ENCODE measurements around the gene EREG. TPM values are rescaled to one million over a fixed set of nuclear protein-coding genes. Genes with fewer than 3 reads are reported as not detected.

Gene EREG
- total RNA-seq, 4 donors from 2014 or later, result 2.4 to 4.6 (median 3.7) TPM

- Histone ChIP-seq H3K27me3 (no peaks in the 10 kb centered on the region), H3K36me3 (no peaks in the 10 kb centered on the region), H3K4me1 (peaks cover 0 to 32% (median 11%) of the 10 kb centered on the region in 4 donors), H3K27ac (replicated peaks in 1 of 4) (no peak overlapping the region), H3K9me3 (no peaks in the 10 kb centered on the region), H3K4me3 (no peak overlapping the region)
- intact Hi-C loops (cut with DNase I), result loop anchor here (2.0 to 10.0 kb wide), 4 partner anchors 70 to 415 kb away; partner anchors contain the start of genes AREG and BTC
- 49% methylated on average over 5 of the region's 5 CpGs for WGBS
- DNase-seq (ENCODE audit: extremely low spot score), result no peak
- TF ChIP-seq CTCF (IDR thresholded peaks at IDR 0.05), result no peak
- TF ChIP-seq POLR2AphosphoS5 (IDR thresholded peaks at IDR 0.05), result no peak
- TF ChIP-seq POLR2A (IDR thresholded peaks at IDR 0.05; ENCODE audit: low read depth), result no peak
- TF ChIP-seq EP300 (IDR thresholded peaks at IDR 0.05), result no peak
These were observed 12.8 kb downstream of the EREG start for GRCh38 chr4:74377714-74378113.

GRCh38 chr4:74378573-74378972, 13.6 kb downstream of the EREG start:
- no peaks in the 10 kb centered on the region for H3K36me3 ChIP-seq
- no peak overlapping the region for H3K4me3 ChIP-seq
- DNase-seq (ENCODE audit: extremely low spot score), result no peak
- H3K27me3 ChIP-seq, result no peaks in the 10 kb centered on the region
- intact Hi-C loops (cut with DNase I), result loop anchor here (5.0 to 10.0 kb wide), 3 partner anchors 69 to 414 kb away; partner anchors contain the start of genes AREG and BTC
- TF ChIP-seq POLR2AphosphoS5 (IDR thresholded peaks at IDR 0.05), result no peak
- H3K4me1 ChIP-seq, result peaks cover 0 to 32% (median 11%) of the 10 kb centered on the region in 4 donors
- no peak overlapping the region for H3K27ac ChIP-seq (replicated peaks in 1 of 4)
- no peaks in the 10 kb centered on the region for H3K9me3 ChIP-seq

GRCh38 chr4:74379912-74380311, 15.0 kb downstream of the EREG start:
- Histone ChIP-seq H3K36me3 (no peaks in the 10 kb centered on the region), H3K9me3 (no peaks in the 10 kb centered on the region), H3K27ac (replicated peaks in 1 of 4) (no peak overlapping the region), H3K4me3 (no peak overlapping the region), H3K27me3 (no peaks in the 10 kb centered on the region), H3K4me1 (peaks cover 0 to 26% (median 11%) of the 10 kb centered on the region in 4 donors)
- intact Hi-C loops (cut with DNase I), result loop anchor here (5.0 to 10.0 kb wide), 3 partner anchors 67 to 412 kb away; partner anchors contain the start of genes AREG and BTC
- TF ChIP-seq POLR2A (IDR thresholded peaks at IDR 0.05; ENCODE audit: low read depth) (no peak), POLR2AphosphoS5 (IDR thresholded peaks at IDR 0.05) (no peak), EP300 (IDR thresholded peaks at IDR 0.05) (no peak), CTCF (IDR thresholded peaks at IDR 0.05) (no peak)
- 83% methylated on average over 6 of the region's 6 CpGs for WGBS
- no peak for DNase-seq (ENCODE audit: extremely low spot score)

GRCh38 chr4:74385386-74385785, 20.4 kb downstream of the EREG start:
- no peak for DNase-seq (ENCODE audit: extremely low spot score)
- intact Hi-C loops (cut with DNase I), result no loop called here
- Histone ChIP-seq H3K9me3 (no peaks in the 10 kb centered on the region), H3K36me3 (no peaks in the 10 kb centered on the region), H3K4me1 (peaks cover 0 to 6% (median 0%) of the 10 kb centered on the region in 4 donors), H3K27me3 (no peaks in the 10 kb centered on the region), H3K4me3 (no peak overlapping the region), H3K27ac (replicated peaks in 1 of 4) (no peak overlapping the region)
- TF ChIP-seq CTCF (IDR thresholded peaks at IDR 0.05) (no peak), EP300 (IDR thresholded peaks at IDR 0.05) (no peak), POLR2AphosphoS5 (IDR thresholded peaks at IDR 0.05) (no peak), POLR2A (IDR thresholded peaks at IDR 0.05; ENCODE audit: low read depth) (no peak)
- 63% methylated on average over 1 of the region's 1 CpG for WGBS

GRCh38 chr4:74386159-74386558, 21.2 kb downstream of the EREG start:
- Histone ChIP-seq H3K27me3 (no peaks in the 10 kb centered on the region), H3K4me1 (peaks cover 0 to 6% (median 0%) of the 10 kb centered on the region in 4 donors), H3K27ac (replicated peaks in 1 of 4) (no peak overlapping the region), H3K4me3 (no peak overlapping the region), H3K36me3 (no peaks in the 10 kb centered on the region), H3K9me3 (no peaks in the 10 kb centered on the region)
- intact Hi-C loops (cut with DNase I), result no loop called here
- no peak for DNase-seq (ENCODE audit: extremely low spot score)
- WGBS, result 33% methylated on average over 4 of the region's 4 CpGs
- TF ChIP-seq EP300 (IDR thresholded peaks at IDR 0.05) (no peak), POLR2AphosphoS5 (IDR thresholded peaks at IDR 0.05) (no peak), POLR2A (IDR thresholded peaks at IDR 0.05; ENCODE audit: low read depth) (no peak), CTCF (IDR thresholded peaks at IDR 0.05) (no peak)
